GM23338 (cell line): ENCODE data around the gene ING3. TPM values are rescaled to one million over a fixed set of nuclear protein-coding genes. Genes with fewer than 3 reads are reported as not detected.

Experiments
- ATAC-seq: fragments of 200-7000 bp; cut with Tn5 transposase; 3 replicates; pipeline ENCODE4 v1.9.1; 2020
- DNase-seq: peaks from one replicate; pipeline ENCODE4 v3.0.0-alpha.2; 2015; ENCODE audit warnings: low spot score
- H2AFZ ChIP-seq: fragments of 200-600 bp; sonication (generic); 2 replicates; pipeline ENCODE4 v1.8.0; 2016; ENCODE audit warnings: antibody characterized with exemption, mild to moderate bottlenecking, moderate library complexity
- H3F3A ChIP-seq: fragments of 200-600 bp; sonication (generic); replicated peaks from 2 replicates; pipeline ENCODE4 v1.8.0; 2017; ENCODE audit warnings: antibody characterized with exemption, mixed run types, low read depth
- H3K27ac ChIP-seq: fragments of 200-600 bp; sonication (generic); 2 replicates; pipeline ENCODE4 v1.6.1; 2016; ENCODE audit warnings: low read depth
- H3K27me3 ChIP-seq: fragments of 200-600 bp; sonication (generic); 2 replicates; pipeline ENCODE4 v1.8.0; 2016; ENCODE audit warnings: mild to moderate bottlenecking, mixed run types, moderate library complexity; ENCODE audit not compliant: insufficient read depth
- H3K36me3 ChIP-seq: fragments of 200-600 bp; sonication (generic); 2 replicates; pipeline ENCODE4 v1.8.0; 2016; ENCODE audit warnings: mild to moderate bottlenecking; ENCODE audit not compliant: insufficient read depth
- H3K4me1 ChIP-seq: fragments of 200-600 bp; sonication (generic); 2 replicates; pipeline ENCODE4 v1.8.0; 2016; ENCODE audit warnings: mild to moderate bottlenecking, moderate library complexity; ENCODE audit not compliant: insufficient read depth
- H3K4me2 ChIP-seq: fragments of 200-600 bp; sonication (generic); 2 replicates; pipeline ENCODE4 v1.7.1; 2017; ENCODE audit warnings: mixed run types
- H3K4me3 ChIP-seq: fragments of 200-600 bp; sonication (generic); 2 replicates; pipeline ENCODE4 v1.6.1; 2016; ENCODE audit warnings: mixed run types
- H3K79me2 ChIP-seq: fragments of 200-600 bp; sonication (generic); replicated peaks from 2 replicates; pipeline ENCODE4 v1.8.0; 2017; ENCODE audit warnings: mild to moderate bottlenecking; ENCODE audit not compliant: insufficient read depth
- H3K9me2 ChIP-seq: fragments of 200-600 bp; sonication (generic); 2 replicates; pipeline ENCODE4 v1.8.0; 2017; ENCODE audit not compliant: insufficient read depth
- H4K20me1 ChIP-seq: fragments of 200-600 bp; sonication (generic); replicated peaks from 2 replicates; pipeline ENCODE4 v1.8.0; 2017; ENCODE audit warnings: mild to moderate bottlenecking; ENCODE audit not compliant: insufficient read depth
- H3K27ac Mint-ChIP-seq: 2 replicates; pipeline ENCODE4 v1.8.0; 2020; ENCODE audit warnings: inconsistent platforms, mild to moderate bottlenecking, moderate library complexity, mixed read lengths
- H3K27me3 Mint-ChIP-seq: 3 replicates; pipeline ENCODE4 v1.8.0; 2022; ENCODE audit warnings: low read depth, mild to moderate bottlenecking, moderate library complexity, mixed read lengths, inconsistent platforms; ENCODE audit not compliant: insufficient read depth, poor library complexity
- H3K36me3 Mint-ChIP-seq: 3 replicates; pipeline ENCODE4 v1.8.0; 2021; ENCODE audit warnings: low read depth, mild to moderate bottlenecking, inconsistent platforms, moderate library complexity, mixed read lengths
- H3K4me1 Mint-ChIP-seq: 3 replicates; pipeline ENCODE4 v1.8.0; 2020; ENCODE audit warnings: mild to moderate bottlenecking, inconsistent platforms, mixed read lengths
- H3K4me3 Mint-ChIP-seq: 3 replicates; pipeline ENCODE4 v1.8.0; 2021; ENCODE audit warnings: moderate library complexity, mild to moderate bottlenecking, inconsistent platforms, mixed read lengths
- H3K9me3 Mint-ChIP-seq: 3 replicates; pipeline ENCODE4 v1.8.0; 2020; ENCODE audit warnings: moderate library complexity, mild to moderate bottlenecking, inconsistent platforms, mixed read lengths
- CREB1 ChIP-seq: fragments of 250-450 bp; sonication (Bioruptor Pico); IDR thresholded peaks from 2 replicates; pipeline ENCODE4 v1.5.0; 2020; ENCODE audit warnings: low read depth, mild to moderate bottlenecking, moderate library complexity
- ETS1 ChIP-seq: IDR thresholded peaks from 2 replicates; pipeline ENCODE4 v1.6.1; 2016; ENCODE audit warnings: antibody characterized with exemption
- EZH2 ChIP-seq: fragments of 200-600 bp; sonication (generic); IDR thresholded peaks from one replicate; pipeline ENCODE4 v1.8.0; 2017; ENCODE audit warnings: antibody characterized with exemption, mild to moderate bottlenecking, low read depth; ENCODE audit not compliant: unreplicated experiment
- EZH2phosphoT487 ChIP-seq: fragments of 200-600 bp; sonication (generic); IDR thresholded peaks from one replicate; pipeline ENCODE4 v1.8.1; 2018; ENCODE audit warnings: antibody characterized with exemption; ENCODE audit not compliant: unreplicated experiment
- NANOG ChIP-seq: IDR thresholded peaks from 2 replicates; pipeline ENCODE4 v1.6.1; 2016; ENCODE audit warnings: antibody characterized with exemption, borderline replicate concordance
- POLR2AphosphoS5 ChIP-seq: IDR thresholded peaks from 2 replicates; pipeline ENCODE4 v1.6.1; 2016; ENCODE audit warnings: antibody characterized with exemption, low read depth
- STAT1 ChIP-seq: IDR thresholded peaks from one replicate; pipeline ENCODE4 v1.6.1; 2016; ENCODE audit warnings: antibody characterized with exemption; ENCODE audit not compliant: unreplicated experiment
- ZNF114 ChIP-seq: fragments of 250-450 bp; sonication (Bioruptor Pico); IDR thresholded peaks from 2 replicates; pipeline ENCODE4 v1.5.0; 2020; ENCODE audit warnings: mild to moderate bottlenecking, moderate library complexity
- ZNF331 ChIP-seq: fragments of 250-450 bp; sonication (Bioruptor Pico); IDR thresholded peaks from 2 replicates; pipeline ENCODE4 v1.5.0; 2020; ENCODE audit warnings: low read depth, mild to moderate bottlenecking, moderate library complexity
- ZNF462 ChIP-seq: fragments of 250-450 bp; sonication (Bioruptor Pico); IDR thresholded peaks from 2 replicates; pipeline ENCODE4 v1.5.0; 2020; ENCODE audit warnings: mild to moderate bottlenecking, moderate library complexity
- polyA plus RNA-seq: library from polyadenylated mRNA; unstranded; fragments of >200 nt; fragmentation: Nextera tagmentation; extraction: Ambion mirVana; gene quantifications from 2 replicates; pipeline ENCODE4 v1.2.1, GENCODE V29; 2016
- total RNA-seq: library from RNA; depleted of rRNA; stranded (reverse); fragments of >200 nt; shearing (Covaris generic); gene quantifications from 2 replicates; pipeline ENCODE4 v1.2.3, GENCODE V29; 2014
- TF ChIP-seq, protein P1 (sequence below), 2 experiments: fragments of 200-600 bp in 1 of 2; sonication (generic) in 1 of 2; conservative IDR thresholded peaks; 2 replicates each; pipeline versions ENCODE4 v1.5.1 to v1.6.1; 2016 to 2017; ENCODE audit warnings: antibody characterized with exemption in 2 of 2, low read depth in 2 of 2, mild to moderate bottlenecking in 2 of 2, moderate library complexity in 1 of 2

The ING3 gene
- total and polyA plus RNA-seq, 2 experiments from 2014 or later = 17.8 to 26.2 TPM

GRCh38 chr7:121001234-121001906, 50.8 kb downstream of the ING3 start:
- no peak overlapping the region for H3K4me3 ChIP-seq
- H2AFZ ChIP-seq = no peak overlapping the region
- ATAC-seq (no peak), DNase-seq (no peak)
- Mint-ChIP-seq H3K27me3 (no peaks in the 10 kb centered on the region), H3K4me3 (no peak overlapping the region), H3K4me1 (peaks cover 10% of the 10 kb centered on the region), H3K9me3 (no peaks in the 10 kb centered on the region; the same call in 2 of the 3 replicates), H3K36me3 (no peaks in the 10 kb centered on the region), H3K27ac (no peak overlapping the region)
- H3K4me2 ChIP-seq = no peak overlapping the region
- H3K79me2 ChIP-seq = no peaks in the 10 kb centered on the region
- TF ChIP-seq ZNF114 (CRISPR knock-in tag) = no peak
- no peaks in the 10 kb centered on the region for H4K20me1 ChIP-seq
- no peak overlapping the region for H3K27ac ChIP-seq
- no peaks in the 10 kb centered on the region for H3K36me3 ChIP-seq
- no peaks in the 10 kb centered on the region for H3K27me3 ChIP-seq
- H3F3A ChIP-seq = no peaks in the 10 kb centered on the region
- no peaks in the 10 kb centered on the region for H3K9me2 ChIP-seq
- no peaks in the 10 kb centered on the region for H3K4me1 ChIP-seq

DNA sequence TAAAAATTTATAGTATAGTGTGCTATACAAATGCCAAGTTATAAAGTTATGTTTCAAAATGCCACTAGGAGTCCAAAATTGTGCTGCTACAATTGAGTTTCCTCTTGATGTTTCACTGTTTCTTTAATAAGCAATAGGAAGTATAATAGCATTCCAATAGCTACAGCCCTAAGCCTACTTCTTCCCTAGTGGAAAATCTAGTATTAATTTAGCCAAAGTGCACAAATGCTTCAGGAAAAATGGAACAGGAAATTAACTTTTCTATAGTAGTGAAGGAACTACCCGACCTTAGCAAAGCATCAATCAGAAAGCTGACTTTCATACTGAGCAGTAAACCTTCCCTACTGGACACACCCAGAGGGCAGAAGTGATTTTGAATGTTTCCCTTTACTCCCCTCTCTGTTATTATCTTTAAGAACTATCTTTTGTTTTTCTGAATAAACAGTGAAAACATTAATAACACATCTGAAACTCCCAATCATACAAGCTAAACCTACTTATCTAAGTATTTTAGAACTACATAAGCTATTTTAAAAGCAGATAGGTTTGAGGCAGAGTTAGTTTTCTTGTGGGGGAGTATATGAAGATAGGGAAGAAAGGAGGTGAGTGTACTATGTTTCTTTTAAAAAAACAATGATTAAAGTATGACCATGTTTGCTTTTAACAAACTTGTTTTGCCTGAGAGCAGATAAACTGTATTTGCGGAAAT, 51.6 kb downstream of the ING3 start:
- H3K27ac Mint-ChIP-seq = no peak overlapping the region
- H3K4me1 Mint-ChIP-seq = peaks cover 13% of the 10 kb centered on the region
- no peaks in the 10 kb centered on the region for H3K27me3 Mint-ChIP-seq
- DNase-seq (no peak), ATAC-seq (no peak)
- no peak overlapping the region for H3K27ac ChIP-seq
- H3K4me2 ChIP-seq = no peak overlapping the region
- no peaks in the 10 kb centered on the region for H3K9me2 ChIP-seq
- no peaks in the 10 kb centered on the region for H3K36me3 Mint-ChIP-seq
- H3K9me3 Mint-ChIP-seq = no peaks in the 10 kb centered on the region; the same call in 2 of the 3 replicates
- H3F3A ChIP-seq = no peaks in the 10 kb centered on the region
- H3K4me1 ChIP-seq = no peaks in the 10 kb centered on the region
- no peaks in the 10 kb centered on the region for H3K36me3 ChIP-seq
- no peak overlapping the region for H2AFZ ChIP-seq
- H3K4me3 Mint-ChIP-seq = no peak overlapping the region
- no peaks in the 10 kb centered on the region for H3K79me2 ChIP-seq
- no peak overlapping the region for H3K4me3 ChIP-seq
- no peaks in the 10 kb centered on the region for H4K20me1 ChIP-seq
- H3K27me3 ChIP-seq = no peaks in the 10 kb centered on the region
- TF ChIP-seq ZNF114 (CRISPR knock-in tag) (no peak), ETS1 (no peak), POLR2AphosphoS5 (no peak), NANOG (no peak), CREB1 (no peak), EZH2phosphoT487 (no peak), ZNF462 (no peak), ZNF331 (CRISPR knock-in tag) (no peak), STAT1 (no peak), EZH2 (no peak)
- TF ChIP-seq, protein P1, sequence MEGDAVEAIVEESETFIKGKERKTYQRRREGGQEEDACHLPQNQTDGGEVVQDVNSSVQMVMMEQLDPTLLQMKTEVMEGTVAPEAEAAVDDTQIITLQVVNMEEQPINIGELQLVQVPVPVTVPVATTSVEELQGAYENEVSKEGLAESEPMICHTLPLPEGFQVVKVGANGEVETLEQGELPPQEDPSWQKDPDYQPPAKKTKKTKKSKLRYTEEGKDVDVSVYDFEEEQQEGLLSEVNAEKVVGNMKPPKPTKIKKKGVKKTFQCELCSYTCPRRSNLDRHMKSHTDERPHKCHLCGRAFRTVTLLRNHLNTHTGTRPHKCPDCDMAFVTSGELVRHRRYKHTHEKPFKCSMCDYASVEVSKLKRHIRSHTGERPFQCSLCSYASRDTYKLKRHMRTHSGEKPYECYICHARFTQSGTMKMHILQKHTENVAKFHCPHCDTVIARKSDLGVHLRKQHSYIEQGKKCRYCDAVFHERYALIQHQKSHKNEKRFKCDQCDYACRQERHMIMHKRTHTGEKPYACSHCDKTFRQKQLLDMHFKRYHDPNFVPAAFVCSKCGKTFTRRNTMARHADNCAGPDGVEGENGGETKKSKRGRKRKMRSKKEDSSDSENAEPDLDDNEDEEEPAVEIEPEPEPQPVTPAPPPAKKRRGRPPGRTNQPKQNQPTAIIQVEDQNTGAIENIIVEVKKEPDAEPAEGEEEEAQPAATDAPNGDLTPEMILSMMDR (conservative IDR thresholded peaks at IDR 0.05; ENCODE audit: low read depth in 2 of 2) = no peak
